Esophagus (tissue), 2 donors: ENCODE data around the gene CBLC. TPM values are rescaled to one million over a fixed set of nuclear protein-coding genes. Genes with fewer than 3 reads are reported as not detected.

Source experiments
- H3K27ac ChIP-seq, 2 donors: one replicate each; pipeline ENCODE4 v1.5.1; 2013; ENCODE audit warnings: low read depth in 2 of 2, mild to moderate bottlenecking in 2 of 2, inconsistent platforms in 1 of 2, low read length in 1 of 2, moderate library complexity in 1 of 2
- H3K27me3 ChIP-seq, 2 donors: one replicate each; pipeline ENCODE4 v1.6.1; 2013; ENCODE audit warnings: low read length in 2 of 2, control low read depth in 1 of 2, mild to moderate bottlenecking in 1 of 2; ENCODE audit not compliant: insufficient read depth in 2 of 2, control insufficient read depth in 1 of 2
- H3K36me3 ChIP-seq, 2 donors: one replicate each; pipeline ENCODE4 v1.6.1; 2013; ENCODE audit warnings: low read length in 1 of 2; ENCODE audit not compliant: control insufficient read depth in 2 of 2, insufficient read depth in 2 of 2
- H3K4me1 ChIP-seq, 2 donors: one replicate each; pipeline ENCODE4 v1.6.1; 2013; ENCODE audit warnings: low read length in 1 of 2; ENCODE audit not compliant: control insufficient read depth in 2 of 2, insufficient read depth in 2 of 2
- H3K4me3 ChIP-seq, 2 donors: one replicate each; pipeline ENCODE4 v1.5.1; 2013; ENCODE audit warnings: low read length in 2 of 2, mild to moderate bottlenecking in 2 of 2, low read depth in 1 of 2, moderate library complexity in 1 of 2
- H3K9me3 ChIP-seq, 2 donors: one replicate each; pipeline ENCODE4 v1.6.1; 2013; ENCODE audit warnings: mild to moderate bottlenecking in 2 of 2, low read depth in 1 of 2, low read length in 1 of 2, moderate library complexity in 1 of 2; ENCODE audit not compliant: control insufficient read depth in 2 of 2, insufficient read depth in 1 of 2
- WGBS, 2 donors: extraction: QIAGEN DNeasy Blood & Tissue Kit; methylation state at CpG; one replicate each; pipeline ENCODE4 v1.1.7; 2013; 5-methylcytosine and 5-hydroxymethylcytosine counted together
- polyA plus RNA-seq, 2 donors: library from polyadenylated mRNA; stranded (reverse); fragments of 200-250 nt; gene quantifications; one replicate each; pipeline ENCODE4 v1.2.3, GENCODE V29; 2013
- donor health status: healthy with polysubstance abuse.
- donor health status: Bipolar disorder and iron deficiency.

Gene CBLC
- polyA plus RNA-seq, 2 donors = 35.0 to 39.4 TPM

- H3K27ac ChIP-seq = peak overlapping the region; percentile 12 to 26
- peaks cover 5 to 18% of the 10 kb centered on the region in 2 donors for H3K4me1 ChIP-seq
- H3K4me3 ChIP-seq = no peak overlapping the region
- peaks cover 0 to 7% of the 10 kb centered on the region in 2 donors for H3K36me3 ChIP-seq
- WGBS, 2 donors = 46 to 52% methylated on average over 5 of the region's 5 CpGs
- no peaks in the 10 kb centered on the region for H3K9me3 ChIP-seq
- H3K27me3 ChIP-seq = no peaks in the 10 kb centered on the region
Measured at GRCh38 chr19:44807162-44807561, 29.5 kb downstream of the CBLC start.

DNA sequence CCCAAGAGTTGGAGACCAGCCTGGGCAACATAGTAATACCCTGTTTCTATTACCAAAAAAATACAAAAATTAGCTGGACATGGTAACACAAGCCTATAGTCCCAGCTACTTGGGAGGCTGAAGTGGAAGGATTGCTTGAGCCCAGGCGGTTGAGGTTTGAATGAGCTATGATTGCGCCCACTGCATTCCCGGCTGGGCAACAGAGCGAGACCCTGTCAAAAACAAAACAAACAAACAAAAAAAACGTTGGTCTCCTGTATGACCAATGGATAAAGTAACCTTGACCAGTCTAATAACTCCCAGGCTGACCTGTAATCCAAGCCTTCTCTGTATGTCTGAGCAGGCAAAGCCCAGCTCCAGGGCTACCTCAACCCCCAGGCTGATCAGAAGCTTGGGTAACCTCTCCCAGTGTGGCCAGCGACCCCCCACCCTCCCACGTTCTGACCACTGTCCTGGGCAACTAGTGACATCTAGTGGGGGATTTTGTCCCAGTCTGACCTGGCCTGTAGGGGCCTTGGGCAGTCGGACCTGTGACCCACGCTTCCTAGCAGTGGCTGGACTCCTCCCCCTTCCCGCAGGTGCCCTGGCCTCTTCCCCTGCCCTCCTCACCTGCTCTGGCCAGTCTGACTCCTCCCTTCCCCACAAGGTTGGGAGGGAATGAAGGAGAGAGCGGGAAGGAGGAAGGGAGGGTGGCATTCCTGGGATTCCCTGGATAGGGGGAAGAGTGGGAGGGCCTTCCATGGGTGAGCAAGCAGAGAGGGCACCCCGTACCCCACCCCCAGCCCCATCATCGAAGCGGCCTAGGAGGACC, 30.2 kb downstream of the CBLC start:
- Histone ChIP-seq H3K9me3 (no peaks in the 10 kb centered on the region), H3K27ac (peak overlapping the region; percentile 26 to 27), H3K27me3 (no peaks in the 10 kb centered on the region), H3K4me3 (no peak overlapping the region), H3K4me1 (peaks cover 5 to 18% of the 10 kb centered on the region in 2 donors), H3K36me3 (peaks cover 0 to 2% of the 10 kb centered on the region in 2 donors)
- WGBS, 2 donors = 22 to 24% methylated on average over 14 of the region's 14 CpGs

DNA sequence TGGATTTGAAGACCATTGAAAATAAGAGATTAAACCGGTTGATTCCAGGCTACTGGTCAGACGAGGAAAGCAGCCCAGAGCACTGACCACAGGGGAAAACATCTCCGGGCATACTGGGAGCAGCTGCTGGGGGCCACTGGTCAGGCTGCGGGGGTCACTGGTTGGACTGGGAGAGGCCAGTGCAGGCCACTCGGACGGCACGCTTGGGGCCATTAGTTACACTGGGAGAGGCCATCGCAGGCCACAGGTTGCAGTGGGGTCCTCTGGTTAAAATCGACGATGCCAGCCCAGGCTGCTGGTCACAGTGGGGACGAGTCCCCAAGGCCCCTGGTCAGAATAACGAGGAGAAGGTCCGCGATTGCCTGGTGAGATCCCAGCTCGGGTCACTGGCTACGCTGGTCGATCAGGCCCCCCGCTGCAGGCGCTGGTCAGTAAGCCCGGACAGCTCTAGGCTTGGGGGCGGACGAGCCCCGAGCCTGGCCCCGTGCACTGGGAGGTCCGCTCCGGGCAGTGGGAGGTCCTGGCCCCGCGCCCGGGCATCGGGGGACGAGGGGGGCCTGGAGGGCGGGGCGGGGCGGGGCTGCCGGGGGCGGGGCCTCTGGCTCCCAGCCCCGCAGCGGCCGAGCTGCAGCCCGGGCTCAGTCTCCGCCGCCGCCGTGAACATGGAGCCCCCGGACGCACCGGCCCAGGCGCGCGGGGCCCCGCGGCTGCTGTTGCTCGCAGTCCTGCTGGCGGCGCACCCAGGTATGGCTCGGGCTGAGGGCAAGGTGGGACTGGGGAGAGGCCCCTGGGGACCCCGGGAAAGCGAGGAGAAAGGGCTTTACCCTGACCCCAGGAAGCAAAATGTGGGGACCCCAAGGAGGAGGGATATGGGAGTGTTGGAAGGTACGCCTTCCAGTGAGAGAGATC, 31.0 kb downstream of the CBLC start, which contains the start of gene BCAM:
Gene BCAM (plus strand): TSS at position 641 of the 909 bp plus-strand sequence. CDS start 22 bp downstream, at position 663.
- H3K27me3 ChIP-seq = no peaks in the 10 kb centered on the region
- peaks cover 0 to 9% of the 10 kb centered on the region in 2 donors for H3K36me3 ChIP-seq
- peak within 1 kb of the TSS; percentile 27 to 48 for H3K27ac ChIP-seq
- peak within 1 kb of the TSS; percentile 27 to 54 for H3K4me3 ChIP-seq
- H3K9me3 ChIP-seq = no peaks in the 10 kb centered on the region
- H3K4me1 ChIP-seq = peaks cover 5 to 18% of the 10 kb centered on the region in 2 donors
- 2% methylated on average over 45 to 59 of the region's 59 CpGs for WGBS, 2 donors

- Histone ChIP-seq H3K27ac (no peak overlapping the region), H3K4me1 (peaks cover 5 to 18% of the 10 kb centered on the region in 2 donors), H3K27me3 (no peaks in the 10 kb centered on the region), H3K36me3 (peaks cover 0 to 10% of the 10 kb centered on the region in 2 donors), H3K4me3 (peak overlapping the region; percentile 27 to 54), H3K9me3 (no peaks in the 10 kb centered on the region)
- 26 to 35% methylated on average over 7 of the region's 7 CpGs for WGBS, 2 donors
Measured at GRCh38 chr19:44809577-44810233, 32.0 kb downstream of the CBLC start.

GRCh38 chr19:44810234-44811121, 32.8 kb downstream of the CBLC start:
- WGBS, 2 donors = 51 to 56% methylated on average over 13 of the region's 13 CpGs
- H3K27me3 ChIP-seq = no peaks in the 10 kb centered on the region
- H3K9me3 ChIP-seq = no peaks in the 10 kb centered on the region
- H3K36me3 ChIP-seq = peaks cover 0 to 10% of the 10 kb centered on the region in 2 donors
- H3K4me3 ChIP-seq = peak overlapping the region in 1 of 2 donors; percentile 27
- H3K4me1 ChIP-seq = peaks cover 5 to 18% of the 10 kb centered on the region in 2 donors
- H3K27ac ChIP-seq = no peak overlapping the region

DNA sequence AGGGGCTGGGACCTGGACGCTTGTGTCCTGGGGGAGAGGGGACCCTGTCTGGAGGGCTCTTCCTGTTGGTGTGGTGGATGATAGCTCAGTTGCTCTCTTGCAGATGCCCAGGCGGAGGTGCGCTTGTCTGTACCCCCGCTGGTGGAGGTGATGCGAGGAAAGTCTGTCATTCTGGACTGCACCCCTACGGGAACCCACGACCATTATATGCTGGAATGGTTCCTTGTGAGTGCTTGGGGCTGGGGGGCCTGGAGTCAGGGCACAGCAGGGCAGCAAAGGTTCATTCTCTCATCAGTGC, 33.4 kb downstream of the CBLC start:
- Histone ChIP-seq H3K27me3 (no peaks in the 10 kb centered on the region), H3K9me3 (no peaks in the 10 kb centered on the region), H3K36me3 (peaks cover 0 to 10% of the 10 kb centered on the region in 2 donors), H3K4me1 (peaks cover 5 to 18% of the 10 kb centered on the region in 2 donors), H3K27ac (no peak overlapping the region), H3K4me3 (no peak overlapping the region)
- WGBS, 2 donors = 90 to 93% methylated on average over 7 of the region's 7 CpGs

DNA sequence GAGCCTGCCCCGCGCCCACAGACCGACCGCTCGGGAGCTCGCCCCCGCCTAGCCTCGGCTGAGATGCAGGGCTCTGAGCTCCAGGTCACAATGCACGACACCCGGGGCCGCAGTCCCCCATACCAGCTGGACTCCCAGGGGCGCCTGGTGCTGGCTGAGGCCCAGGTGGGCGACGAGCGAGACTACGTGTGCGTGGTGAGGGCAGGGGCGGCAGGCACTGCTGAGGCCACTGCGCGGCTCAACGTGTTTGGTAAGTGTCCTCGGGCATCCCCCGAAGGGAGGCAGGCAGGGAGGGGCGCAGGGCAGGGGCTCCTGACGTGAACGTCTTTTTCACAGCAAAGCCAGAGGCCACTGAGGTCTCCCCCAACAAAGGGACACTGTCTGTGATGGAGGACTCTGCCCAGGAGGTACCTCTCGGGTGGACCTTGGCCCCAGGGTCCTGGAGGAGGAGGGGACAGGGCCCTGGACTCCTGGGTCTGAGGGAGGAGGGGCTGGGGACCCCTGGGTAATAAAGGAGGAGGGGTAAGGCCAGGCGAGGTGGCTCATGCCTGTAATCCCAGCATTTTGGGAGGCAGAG, 34.5 kb downstream of the CBLC start:
- H3K27ac ChIP-seq = no peak overlapping the region
- no peaks in the 10 kb centered on the region for H3K27me3 ChIP-seq
- H3K36me3 ChIP-seq = peaks cover 0 to 10% of the 10 kb centered on the region in 2 donors
- H3K4me3 ChIP-seq = no peak overlapping the region
- WGBS, 2 donors = 89% methylated on average over 28 of the region's 28 CpGs
- peaks cover 5 to 16% of the 10 kb centered on the region in 2 donors for H3K4me1 ChIP-seq
- H3K9me3 ChIP-seq = no peaks in the 10 kb centered on the region

GRCh38 chr19:44813070-44813840, 35.6 kb downstream of the CBLC start:
- no peaks in the 10 kb centered on the region for H3K27me3 ChIP-seq
- 89 to 90% methylated on average over 35 to 38 of the region's 38 CpGs for WGBS, 2 donors
- H3K9me3 ChIP-seq = no peaks in the 10 kb centered on the region
- peaks cover 0 to 10% of the 10 kb centered on the region in 2 donors for H3K36me3 ChIP-seq
- H3K27ac ChIP-seq = no peak overlapping the region
- H3K4me1 ChIP-seq = peaks cover 5 to 12% of the 10 kb centered on the region in 2 donors
- H3K4me3 ChIP-seq = no peak overlapping the region
